RKO (cell line): ENCODE data around the gene PDCD1.
"Not testable (repeated sequence)": the region's sequence is repeated elsewhere in the genome, so short reads cannot be mapped to it uniquely, and the experiment has no call there.

Experiments
- DNase-seq: peaks from one replicate; pipeline ENCODE4 v3.0.0-alpha.2; 2016; ENCODE audit warnings: low spot score

PDCD1 gene

DNA sequence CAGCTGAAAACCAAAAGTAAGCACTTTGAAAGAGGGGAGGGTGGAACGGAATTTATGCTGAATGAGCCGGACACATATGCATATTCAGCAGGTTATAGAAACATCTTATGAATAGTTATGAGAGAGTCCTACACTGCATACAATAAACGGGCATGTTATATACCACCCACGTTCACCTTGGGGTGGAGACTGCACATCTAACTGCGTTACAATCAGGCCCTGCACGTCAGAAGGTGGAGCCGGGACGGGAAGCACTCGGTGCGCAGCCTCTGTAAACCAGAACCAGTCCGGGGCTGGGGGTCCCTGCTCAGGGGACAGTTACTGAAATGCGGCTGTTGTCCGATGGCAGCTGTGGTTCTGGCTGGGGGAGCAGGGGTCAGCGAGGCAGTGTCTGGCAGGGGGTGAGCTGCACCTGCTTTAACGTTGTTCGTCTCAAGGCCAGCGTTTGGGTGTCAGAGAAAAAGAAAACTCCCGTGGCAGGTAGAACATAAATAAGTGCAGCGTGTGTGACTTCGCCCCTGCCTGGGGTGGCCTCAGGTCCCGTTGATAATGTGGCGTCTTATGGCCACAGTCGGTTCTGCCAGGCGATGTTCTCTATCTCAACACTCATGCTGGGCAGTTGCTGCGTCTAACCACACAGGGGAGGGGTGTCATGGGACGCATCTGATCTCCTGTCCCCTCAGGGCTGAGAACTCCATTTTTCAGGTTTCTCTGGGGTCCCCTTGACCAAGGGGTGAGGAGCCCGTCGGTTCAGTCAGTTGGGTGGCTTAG is 24.8 kb downstream of the PDCD1 start:
- not testable (repeated sequence) for DNase-seq

- DNase-seq = no peak
Measured at GRCh38 chr2:241833101-241833663, 25.5 kb downstream of the PDCD1 start.

DNA sequence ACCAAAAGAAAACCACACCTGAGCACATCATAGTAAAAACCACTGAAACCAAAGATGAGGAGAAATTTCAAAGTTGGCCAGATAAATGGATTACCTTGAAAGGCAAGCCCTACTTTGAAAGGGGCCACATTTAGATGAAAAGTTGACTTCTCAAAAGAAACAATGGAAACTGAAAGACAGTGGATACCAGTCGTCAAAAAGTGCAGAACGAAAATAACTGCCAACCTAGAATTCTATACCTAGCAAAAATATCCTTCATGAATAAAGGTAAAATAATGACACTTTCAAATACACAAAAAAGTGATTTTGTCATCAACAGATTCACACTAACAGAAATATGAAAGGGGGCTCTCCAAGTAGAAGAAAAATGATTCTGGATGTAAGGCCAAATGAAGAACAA is 31.3 kb downstream of the PDCD1 start:
- no peak for DNase-seq

- DNase-seq = not testable (repeated sequence)
Measured at GRCh38 chr2:241823531-241824437, 34.9 kb downstream of the PDCD1 start.

DNA sequence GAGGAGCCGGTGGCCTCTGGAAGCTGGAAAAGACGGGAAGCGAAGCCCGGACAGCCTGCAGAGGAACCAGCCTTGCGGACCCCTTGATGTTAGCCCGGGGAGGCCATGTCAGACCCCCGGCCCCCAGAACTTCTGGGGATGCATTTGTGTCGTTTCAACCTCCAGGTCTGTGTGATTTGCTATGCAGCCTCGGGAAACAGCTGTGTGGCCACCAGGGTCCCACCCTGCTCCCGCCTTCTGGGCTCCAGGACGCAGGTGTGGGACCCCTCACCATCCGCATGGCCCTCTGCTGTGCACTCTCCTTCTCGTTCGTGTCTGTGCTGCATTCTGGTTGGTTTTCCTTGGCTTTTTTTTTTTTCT is 36.5 kb downstream of the PDCD1 start:
- no peak for DNase-seq

DNA sequence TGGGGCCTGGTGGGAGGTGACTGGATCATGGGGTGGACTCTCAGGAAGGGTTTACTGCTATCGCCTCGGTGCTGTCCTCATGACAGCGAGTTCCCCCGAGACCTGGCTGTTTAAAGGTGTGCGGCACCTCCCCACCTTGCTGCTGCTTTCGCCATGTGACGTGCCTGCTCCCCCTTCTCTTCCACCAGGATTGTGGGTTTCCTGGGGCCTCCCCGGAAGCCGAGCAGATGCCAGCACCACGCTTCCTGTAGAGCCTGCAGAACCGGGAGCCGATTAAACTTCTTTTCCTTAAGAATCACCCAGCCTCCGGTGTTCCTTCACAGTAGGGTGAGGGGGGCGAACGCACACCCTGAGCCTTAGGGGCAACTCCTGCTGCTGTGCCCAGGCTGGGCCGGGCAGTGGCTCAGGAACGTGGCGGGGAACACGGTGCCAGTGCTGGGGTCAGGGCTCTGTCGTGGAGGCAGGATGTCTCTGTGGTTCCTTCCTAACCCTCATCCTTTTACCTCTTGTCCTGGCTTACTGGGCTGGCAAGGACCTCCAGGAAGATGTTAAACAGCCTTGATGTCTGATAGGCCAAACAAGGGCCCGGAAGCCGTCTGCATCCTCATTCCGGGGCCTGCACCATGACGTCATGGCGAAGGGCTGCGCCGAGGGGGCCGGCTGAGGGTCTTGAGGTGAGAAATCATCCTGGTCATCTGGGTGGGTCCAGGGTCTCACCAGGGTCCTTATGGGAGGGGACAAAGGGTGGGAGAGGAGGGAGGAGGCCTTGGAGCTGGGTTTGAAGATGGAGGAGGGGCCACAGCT is 37.0 kb downstream of the PDCD1 start:
- no peak for DNase-seq

DNA sequence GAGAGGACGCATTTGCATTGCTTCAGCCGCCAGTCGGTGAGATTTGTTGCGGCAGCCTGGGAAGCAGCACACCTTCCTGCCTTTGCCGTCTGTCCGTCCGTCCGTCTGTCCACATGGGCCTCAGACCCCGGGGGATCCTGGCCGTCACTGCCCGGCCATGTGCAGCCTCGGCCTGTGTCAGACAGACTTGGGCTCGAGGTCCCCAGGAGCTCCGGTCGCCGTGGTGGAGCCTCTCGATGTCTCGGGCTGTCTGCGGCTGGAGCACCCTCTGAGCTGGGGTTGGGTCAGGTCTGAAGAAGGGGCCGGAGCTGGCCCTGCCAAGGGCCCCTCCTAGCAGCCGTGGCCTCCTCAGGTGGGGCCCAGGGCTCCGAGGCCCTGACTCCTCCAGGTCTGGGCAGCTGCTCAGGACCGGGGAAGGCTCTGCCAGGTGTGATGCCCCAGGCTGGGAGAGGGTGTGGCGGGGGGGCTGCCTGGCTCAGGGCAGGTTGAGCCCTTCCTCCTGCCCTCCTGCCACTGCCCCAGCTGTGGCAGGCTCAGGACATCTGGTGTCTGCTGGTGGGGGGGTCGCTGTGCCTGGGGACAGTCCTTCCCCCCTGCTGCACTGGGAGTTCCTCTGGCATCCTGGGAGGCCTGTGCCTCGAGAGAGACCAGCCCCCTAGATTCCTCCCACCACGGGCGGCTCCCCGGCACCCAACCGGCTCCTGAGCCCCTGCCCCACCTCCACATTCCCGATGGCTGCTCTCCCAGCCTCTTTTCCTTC is 37.9 kb downstream of the PDCD1 start:
- no peak for DNase-seq

GRCh38 chr2:241819947-241820624 is 38.6 kb downstream of the PDCD1 start:
- not testable (repeated sequence) for DNase-seq

- DNase-seq = no peak
Measured at GRCh38 chr2:241818943-241819270, 39.8 kb downstream of the PDCD1 start.

DNA sequence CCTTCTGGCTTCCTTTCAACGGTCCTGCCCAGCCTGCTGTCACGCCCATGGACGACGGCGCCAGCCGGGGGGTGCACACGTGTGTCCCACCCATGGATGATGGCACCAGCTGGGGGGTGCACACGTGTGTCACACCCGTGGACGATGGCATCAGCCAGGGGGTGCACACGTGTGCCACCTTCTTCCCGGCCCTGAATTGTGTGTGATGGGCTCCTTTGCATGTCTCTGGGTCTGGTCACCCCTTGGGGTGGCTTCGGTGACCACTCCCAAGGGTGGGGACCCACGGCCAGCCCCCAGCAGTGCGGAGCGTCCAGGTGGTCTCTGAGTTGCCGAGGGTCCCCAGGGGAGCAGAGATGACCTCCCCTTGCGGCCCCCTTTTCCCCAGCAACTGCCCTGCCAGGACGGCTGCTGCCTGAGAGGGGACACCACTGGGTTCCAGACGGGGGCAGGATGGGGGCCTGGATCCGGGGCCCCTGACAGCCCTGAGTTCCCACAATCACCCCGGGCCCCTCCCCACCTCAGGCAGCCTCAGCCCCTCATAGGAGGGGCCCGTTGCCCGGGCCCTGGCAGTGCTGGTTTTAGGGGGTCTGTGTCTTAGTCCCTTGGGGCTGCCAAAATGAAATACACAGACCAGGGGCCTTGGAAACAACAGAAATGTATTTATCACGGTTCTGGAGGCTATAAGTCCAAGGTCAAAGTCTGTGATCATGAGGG is 40.3 kb downstream of the PDCD1 start:
- DNase-seq = no peak

DNA sequence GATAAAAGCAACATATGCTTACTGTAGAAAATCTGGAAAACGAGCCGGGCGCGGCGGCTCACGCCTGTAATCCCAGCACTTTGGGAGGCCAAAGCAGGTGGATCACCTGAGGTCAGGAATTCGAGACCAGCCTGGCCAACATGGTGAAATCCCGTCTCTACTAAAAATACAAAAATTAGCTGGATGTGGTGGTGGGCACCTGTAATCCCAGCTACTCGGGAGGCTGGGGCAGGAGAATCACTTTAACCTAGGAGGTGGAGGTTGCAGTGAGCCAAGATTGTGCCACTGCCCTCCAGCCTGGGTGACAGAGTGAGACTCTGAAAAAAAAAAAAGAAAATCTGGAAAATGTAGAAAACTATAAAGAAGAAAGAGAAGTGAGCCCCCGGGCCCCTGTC is 40.9 kb downstream of the PDCD1 start:
- DNase-seq = not testable (repeated sequence)

- no peak for DNase-seq
Measured at GRCh38 chr2:241817126-241817820, 41.4 kb downstream of the PDCD1 start.

- DNase-seq = no peak
Measured at GRCh38 chr2:241816431-241817121, 42.1 kb downstream of the PDCD1 start.

GRCh38 chr2:241815477-241816430 is 42.9 kb downstream of the PDCD1 start:
- no peak for DNase-seq

- DNase-seq = no peak
Measured at GRCh38 chr2:241814643-241815476, 43.8 kb downstream of the PDCD1 start.

GRCh38 chr2:241814393-241814642 is 44.4 kb downstream of the PDCD1 start:
- DNase-seq = no peak
